COLO668 (cell line): Measurements from ENCODE around the gene ACOX2.
A peak's percentile ranks its signal among the peaks of the same experiment; 100 is the strongest.

Experiments used
- DNase-seq: peaks from one replicate; lab custom pipeline; 2025; ENCODE audit not compliant: unreplicated experiment; lab: John Stamatoyannopoulos, UW

Gene ACOX2

DNA sequence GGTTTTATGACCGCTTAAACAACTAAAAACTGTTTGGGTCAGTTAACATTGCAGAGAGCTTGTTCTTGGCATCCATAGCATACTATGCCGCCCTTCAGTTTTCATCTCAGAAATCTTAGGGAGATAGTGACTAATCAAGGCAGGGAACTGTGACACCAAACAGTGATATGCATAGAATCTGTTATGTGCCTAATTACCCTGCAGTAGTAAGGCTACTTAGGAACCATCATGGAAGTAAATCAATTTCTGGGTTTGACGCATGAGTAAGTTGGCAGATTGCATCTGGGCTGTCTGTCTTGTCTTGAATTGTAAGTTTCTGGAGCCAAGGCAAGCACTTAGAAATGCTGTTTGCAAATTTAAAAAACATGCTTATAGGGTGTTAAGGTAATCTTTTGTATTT is 22.6 kb downstream of the ACOX2 start:
- no peak for DNase-seq

DNA sequence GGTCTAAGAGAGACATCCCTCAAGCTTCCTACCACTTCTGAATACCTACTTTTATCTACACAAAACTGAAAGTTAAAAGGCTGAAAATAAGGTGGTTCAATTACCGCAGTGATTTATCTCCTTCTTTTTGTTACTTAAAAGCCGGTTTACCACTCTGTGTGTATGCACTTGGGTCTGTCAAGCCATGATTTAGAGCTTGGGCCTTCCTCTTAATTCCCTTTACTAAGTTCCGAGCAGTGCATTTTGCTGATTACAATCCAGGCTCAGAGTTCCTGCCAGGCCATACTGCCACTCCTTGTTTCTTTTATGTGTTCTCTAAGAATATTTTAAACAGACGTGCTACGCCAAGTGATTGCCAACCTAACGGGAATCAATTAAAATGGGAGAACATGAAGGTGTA is 28.6 kb downstream of the ACOX2 start:
- DNase-seq, result no peak

DNA sequence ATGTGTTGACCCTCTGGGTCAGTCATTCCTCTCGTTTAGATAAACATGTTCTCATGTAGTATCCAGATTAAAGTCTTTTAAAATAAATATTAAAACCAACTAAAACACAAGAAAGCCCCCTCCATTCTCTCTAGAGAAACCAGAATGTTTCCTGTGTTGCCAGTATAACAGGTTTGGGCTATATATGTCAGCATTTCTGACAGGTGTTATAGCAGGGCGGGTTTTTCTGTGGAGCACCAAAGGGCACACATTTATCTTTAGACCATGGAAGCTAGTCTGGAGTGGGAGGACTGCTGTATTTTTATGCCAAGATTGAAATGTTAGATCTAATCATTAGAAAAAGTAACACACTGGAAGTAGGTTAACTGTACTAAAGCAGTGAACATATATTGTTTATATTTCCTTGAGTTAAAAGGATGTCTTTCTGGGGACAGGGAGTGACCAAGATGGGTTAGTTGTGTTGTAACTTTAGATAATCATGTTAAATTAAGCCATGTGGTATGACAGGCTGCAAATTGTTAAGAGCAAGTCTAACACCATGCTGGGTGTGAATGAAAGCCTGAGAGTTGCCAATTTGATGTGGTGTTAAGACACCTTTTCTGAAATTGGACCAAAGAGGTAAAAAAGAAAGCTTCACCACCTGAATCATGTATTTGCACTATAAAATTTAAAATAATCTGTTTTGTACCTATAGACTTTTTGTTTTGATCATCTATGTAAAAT is 29.5 kb downstream of the ACOX2 start:
- DNase-seq, result no peak

DNA sequence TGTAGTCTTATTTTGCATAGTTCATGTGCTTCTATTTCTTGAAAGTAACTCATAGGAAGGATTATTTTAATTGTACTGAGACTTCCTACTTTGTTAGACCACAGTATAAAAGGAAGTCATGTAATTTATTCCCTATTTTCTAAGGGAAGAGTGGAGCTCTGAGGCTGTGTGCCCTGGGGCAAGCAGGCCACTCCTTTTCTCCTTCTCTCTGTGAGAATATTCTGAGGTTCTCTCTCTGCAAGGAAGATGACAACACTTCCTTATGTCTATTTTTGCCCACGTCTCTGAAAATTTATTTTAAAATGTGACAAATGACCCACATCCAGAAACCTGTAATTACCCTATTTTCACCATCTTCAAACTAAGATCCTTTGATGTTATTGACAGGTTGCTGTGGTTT is 34.1 kb downstream of the ACOX2 start:
- no peak for DNase-seq

DNA sequence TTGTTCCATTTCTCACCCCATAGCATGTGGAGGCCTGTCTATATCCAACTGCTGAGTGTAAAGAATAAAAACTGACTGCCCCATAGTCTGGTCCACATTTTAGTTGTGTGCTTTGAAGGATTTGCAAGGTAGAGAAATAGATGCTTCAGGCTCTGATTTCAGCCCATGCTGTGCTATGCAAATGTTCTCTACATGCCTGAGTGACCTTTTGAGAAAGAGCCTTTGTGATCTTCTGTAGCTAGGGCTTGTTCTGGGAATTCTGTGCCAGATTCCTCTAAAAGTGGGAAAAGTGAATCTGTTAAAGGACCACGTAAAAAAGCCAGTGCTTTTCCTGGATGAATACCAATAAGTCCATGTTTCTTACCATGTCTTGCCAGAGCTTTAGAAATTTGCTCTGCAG is 39.9 kb downstream of the ACOX2 start:
- DNase-seq, result no peak

DNA sequence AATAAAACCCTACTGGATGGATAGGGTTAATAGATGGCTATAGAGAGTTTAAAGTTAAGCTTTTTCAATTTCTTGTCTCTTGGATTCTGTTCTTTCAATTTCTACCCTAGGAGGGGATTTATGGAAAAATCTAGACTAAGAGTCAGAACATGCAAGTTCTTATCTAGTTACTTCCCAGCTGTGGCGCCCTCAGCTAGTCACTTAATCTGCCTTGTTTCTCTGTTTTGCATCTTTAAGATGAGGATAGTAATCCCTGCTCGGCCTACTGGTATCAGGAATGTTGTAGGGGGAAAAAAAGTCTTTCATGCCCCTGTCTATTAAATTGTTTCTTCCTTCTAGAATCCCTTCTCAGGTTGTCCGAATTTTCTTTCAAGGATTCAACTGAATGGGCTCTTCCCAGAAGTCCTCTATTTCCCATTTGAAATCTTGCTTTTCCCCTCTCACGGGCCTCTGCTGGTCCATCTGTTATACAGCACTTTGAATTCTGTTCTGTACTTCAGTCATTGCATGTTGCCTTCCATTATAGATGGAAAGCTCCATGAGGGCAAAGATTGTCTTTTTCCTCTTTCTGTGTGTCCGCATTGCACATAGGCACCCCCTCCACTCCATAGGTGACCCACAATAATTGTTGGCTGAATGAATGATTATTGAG is 40.7 kb downstream of the ACOX2 start:
- no peak for DNase-seq

DNA sequence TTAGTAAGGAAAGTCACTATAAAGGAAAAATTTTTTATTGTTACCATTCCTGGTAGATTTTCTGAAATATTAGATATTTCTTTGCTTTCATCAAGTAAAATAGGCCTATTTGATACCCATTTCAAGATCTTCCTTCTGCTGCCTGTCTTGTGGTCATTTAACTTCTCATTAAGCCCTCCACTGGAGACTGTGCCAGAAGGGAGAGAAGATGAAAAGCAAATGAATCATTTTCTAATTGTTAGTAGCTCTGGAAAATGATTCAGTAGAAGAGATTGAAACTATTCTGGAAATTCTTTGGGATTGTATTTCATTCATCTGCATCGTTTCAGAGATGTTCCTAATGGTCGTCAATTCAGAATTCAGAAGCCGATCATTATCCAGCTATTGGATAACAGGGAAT is 41.9 kb downstream of the ACOX2 start:
- no peak for DNase-seq

DNA sequence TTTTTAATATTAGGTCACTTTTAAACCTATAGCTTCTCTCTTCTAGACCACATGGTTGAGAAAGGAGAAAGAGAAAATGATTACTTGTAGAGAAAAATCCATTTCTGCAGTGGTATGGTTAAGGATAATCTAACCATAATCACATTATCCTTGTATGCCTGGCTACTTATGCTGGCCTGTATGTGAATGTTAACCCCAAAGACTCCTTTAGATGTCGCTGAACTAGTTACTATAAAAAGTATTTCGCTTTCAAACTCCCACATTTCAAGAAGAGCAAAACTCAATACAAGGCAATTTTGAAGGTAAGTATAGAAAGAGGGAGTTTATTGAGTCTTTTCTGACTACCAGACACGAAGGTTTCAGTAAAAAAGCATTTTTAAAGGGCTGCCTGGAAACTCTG is 42.9 kb downstream of the ACOX2 start:
- no peak for DNase-seq

DNA sequence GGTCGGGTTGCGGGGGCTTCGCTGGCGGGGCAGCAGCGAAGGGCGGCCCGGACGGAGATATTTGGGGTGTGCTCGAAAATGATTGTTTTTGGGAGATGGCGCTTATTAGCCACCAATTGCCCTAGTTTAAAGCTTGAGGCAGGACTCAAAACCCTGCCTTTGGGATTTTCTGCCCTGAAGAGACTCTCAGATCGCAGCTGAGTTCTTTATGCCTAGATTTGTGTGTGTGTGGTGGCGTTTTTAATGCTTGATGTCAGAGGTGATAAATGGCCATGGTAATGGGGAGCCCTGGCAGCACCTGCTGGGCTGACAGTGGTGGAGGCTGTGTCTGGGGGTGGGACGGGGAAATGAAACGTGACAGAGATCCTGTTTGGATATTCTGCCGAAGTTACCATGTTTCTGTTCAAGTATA is 44.5 kb downstream of the ACOX2 start:
- DNase-seq, result peak; percentile 39

DNA sequence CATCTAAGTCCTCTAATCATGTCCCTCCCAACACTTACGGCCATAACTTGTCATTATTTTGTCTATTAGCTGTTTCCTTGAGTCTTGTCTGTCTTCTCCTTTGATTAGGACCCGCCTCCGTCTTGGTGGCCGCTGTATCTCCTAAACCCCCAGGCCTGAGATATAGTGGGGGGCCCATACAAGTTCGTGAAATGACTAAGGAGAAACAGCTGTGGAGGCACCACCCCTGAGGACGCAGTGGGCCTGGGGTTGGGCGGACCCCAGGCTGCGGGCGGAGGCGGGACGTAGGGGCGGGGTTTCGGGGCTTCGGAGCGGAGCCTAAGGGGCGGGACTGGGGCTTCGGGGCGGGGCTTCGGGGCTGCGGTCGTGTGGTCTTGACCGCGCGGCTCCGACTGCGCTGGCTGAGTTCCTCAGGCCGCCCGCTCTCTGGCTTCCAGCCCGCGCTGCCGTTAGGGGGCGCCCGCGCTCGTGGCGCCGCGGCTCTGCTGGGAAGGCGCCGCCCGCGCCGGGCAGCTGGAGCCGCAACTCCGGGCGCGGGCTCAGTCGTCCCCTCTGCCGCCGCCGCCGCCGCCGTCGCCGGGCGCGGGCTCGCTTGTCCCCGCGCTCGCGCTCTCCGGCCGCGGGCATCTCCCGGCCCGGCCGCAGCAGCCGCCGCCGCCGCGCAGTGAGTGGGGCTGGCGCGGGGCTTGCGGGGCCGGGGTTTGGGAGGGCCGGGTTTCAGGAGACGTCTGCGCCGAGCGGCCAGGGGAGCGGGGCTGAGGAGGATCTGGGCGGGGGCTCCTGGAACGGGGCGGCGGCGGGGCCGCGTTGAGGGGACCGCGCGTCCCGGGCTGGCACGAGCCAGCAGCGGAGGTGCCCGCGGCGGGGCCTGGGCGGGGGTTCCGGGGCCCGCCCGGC is 45.2 kb downstream of the ACOX2 start, which contains the start of gene KCTD6:
Gene KCTD6 (plus strand): TSS at position 591 of the 897 bp plus-strand sequence. CDS start 6,660 bp downstream, outside the sequence.
- DNase-seq, result peak; percentile 90

DNA sequence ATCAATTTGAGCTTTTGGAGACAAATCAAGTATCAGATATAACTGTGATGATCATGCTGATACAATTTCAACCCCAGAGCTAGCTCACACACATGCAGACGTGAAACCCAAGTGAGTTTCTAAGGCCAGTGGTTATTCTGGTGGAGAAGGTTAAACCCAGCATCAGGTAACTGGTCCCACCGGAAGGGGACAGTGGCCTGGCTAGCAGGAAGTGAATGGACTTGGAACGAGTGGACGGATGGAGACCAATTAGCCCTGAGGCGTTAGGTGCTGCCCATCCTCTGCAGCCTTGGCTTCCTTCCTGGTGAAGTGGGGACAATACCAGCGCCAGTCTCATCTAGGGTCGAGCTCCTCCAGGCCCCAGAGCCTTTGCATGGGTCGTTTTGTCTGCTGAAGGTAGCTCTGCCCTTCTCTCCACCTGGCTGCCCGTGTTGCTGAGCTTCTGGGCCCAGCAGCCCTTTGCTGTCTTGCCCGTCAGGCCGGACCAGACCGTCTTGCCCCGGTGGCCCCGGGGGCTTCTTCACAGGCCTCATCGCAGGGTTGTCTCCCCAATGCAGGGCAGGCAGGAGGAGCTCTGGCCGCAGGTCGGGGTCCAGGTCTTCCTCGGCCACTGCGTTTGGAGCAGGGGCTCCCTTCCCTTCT is 46.0 kb downstream of the ACOX2 start:
- no peak for DNase-seq

DNA sequence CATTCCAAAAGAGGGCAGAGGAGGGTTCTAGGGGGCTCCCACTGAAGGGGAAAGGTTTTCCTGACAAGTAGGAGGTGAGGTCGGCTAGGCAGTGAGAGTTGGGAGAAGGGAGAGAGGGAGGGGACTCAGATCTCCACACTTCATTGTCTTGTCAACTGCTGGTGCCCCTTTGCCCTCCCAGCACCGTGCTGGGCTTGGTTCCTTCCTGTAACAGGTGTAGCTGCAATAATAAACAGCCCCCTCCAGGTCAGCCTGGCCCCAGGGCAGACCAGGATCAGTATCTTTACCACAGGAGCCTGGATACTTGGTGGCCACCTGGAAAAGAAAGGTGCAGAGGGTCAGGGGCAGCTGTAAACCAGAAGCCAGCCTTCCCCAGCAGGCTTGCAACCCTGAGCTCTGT is 48.0 kb downstream of the ACOX2 start:
- no peak for DNase-seq

DNA sequence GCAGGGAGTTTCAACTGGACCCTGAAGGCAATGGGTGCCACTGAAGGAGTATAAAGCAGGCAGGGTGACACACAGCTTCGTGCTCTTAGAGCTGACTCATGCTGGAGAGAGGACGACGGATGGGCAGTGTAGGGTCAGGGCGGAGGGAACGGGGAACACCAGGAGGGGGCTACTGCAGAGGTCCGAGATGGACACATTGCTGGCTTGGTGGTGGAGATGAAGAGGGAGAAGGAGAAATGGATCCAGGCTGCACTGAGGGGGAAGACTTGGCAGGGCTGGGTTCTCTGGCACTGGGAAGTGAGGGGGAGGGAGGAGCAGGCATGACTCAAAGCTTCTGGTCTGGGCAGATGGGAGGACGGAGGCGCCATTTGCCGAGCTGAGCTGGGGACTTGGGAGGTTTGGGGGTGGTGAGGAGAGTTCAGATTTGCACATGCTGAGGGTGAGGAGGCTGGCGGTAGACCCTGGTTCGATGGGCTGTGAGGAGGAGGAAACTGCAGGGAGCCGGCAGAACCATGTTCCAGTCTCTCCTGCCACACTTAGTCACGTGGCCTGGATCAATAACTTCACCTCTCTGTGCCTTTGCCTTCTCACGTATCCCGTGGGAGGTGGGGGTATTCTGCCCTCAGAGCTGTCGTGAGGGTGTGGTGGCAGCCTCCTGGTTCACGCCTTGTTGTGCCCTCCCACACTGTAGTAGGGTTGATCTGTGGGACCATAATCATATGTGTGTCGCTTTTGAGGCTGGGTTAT is 49.7 kb downstream of the ACOX2 start:
- no peak for DNase-seq

DNA sequence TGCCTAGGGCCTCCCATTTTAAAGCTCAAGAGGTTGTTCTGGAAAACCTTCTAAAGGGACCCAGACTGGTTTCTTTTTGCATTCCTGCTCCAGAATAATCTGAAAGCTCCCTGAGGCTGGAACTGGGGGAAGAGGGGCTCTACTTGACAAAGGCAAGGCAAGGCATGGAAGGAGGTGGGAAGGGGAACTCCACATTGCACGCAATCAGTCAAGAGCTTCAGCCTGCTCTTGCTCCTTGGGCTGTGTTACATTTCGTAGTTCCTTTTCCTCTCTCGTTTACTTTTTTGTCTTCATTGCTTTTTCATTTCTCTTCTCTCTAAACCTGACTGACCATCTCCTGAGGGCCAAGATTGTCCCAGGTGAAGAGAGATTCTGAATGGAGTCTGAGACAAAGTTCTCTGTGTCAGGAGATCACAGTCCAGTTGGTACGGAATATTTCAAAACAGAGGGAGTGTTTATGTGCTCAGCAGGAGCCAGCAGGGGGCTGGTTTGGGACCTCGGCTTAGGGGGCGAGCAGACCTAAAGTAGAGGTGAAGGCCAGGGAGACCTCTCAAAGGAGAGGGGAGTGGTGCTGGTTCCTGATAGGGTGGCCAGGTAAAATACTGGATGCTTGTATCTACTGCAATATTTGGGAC is 51.1 kb downstream of the ACOX2 start:
- DNase-seq, result no peak

DNA sequence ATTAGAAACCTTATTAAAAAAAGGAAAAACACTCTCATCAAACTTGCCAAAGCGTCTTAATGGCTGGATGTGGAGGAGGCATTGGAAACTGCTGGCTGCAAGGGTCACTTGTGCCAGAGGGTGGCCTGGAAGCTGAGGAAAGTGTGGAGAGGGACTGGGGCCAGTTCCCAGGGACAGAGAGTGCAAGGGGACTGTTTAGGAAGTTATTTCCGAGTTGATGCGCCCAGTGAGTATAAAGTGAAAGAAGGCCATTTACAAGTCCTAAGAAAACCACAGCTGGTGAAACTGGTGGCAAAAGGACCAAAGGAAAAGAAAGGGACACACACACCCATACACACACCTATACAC is 52.3 kb downstream of the ACOX2 start:
- DNase-seq, result no peak

DNA sequence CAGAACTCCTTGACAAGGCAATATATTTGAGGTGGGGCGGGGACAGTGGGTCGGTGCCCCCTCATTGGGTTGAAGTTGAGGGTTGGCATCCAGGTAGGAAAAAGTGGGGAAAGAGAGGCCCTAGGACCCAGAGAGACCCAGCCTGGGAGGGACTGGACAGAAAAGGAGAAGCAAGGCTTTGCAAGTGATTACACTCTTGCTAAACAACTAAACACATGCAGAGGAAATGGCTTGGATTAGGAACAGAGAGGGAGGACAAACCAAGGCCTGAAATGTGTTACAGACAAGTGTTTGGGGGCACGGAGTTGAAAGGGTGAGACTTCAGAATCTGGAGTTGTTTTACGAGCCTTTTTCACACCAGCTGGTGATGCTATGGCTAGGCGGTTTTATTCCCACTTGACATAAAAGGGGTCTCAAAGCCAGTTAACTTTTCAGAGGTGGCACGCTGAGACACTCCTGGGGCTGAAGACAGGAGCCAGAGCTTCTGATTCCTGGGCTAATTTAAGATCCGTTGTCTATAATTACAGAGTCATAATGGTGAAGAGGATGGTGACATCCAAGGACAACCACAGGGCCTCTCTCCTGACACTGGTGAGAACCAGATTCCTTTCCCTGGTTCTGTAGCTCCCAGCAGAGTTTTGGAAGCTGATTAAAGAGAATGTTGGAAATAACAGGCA is 52.8 kb downstream of the ACOX2 start:
- DNase-seq, result no peak

DNA sequence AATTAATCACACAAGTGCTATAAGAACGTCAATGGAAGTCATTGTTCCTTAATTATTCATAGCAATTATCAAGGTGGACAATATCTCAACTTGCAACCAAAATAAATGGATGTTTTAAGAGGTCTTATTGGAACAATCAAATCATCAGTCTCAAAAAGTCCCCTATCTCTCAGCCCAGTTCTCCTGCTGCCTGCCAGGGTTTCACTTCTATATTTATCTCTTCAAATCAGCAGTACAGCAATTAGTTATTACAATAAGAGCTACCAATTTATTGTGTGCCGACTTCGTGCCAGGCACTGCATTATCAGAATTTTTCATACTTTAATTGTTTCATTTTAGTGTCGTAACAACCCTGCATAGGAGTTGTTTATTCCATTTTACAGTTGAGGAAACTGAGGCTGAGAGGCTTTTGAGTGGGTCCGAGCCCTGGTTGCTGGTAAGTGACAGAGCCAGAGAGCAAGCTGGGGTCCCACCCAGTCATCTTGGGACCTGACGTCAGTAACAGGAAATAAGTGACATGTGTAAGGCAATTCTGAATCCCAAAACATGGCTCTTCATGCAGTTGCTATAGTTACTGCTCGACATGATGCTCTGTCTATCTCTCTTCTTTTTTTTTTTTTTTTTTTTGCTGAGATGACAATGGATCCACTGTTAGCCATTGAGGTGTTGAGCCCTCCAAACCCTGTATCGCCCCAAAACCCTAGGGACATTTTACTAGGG is 53.9 kb downstream of the ACOX2 start:
- DNase-seq, result no peak

DNA sequence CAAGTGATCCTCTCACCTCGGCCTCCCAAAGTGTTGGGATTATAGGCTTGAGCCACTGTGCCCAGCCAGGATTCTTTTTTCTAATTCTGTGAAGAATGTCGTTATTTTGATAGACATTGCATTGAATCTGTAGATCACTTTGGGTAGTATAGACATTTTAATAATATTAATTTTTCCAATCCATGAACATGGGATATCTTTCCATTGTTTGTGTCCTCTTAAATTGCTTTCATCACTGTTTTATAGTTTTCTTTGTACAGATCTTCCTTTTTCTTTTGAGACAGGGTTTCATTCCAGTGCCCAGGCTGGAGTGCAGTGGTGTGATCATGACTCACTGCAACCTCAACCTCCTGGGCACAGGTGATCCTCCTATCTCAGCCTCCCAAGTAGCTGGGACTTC is 56.7 kb downstream of the ACOX2 start:
- no peak for DNase-seq

DNA sequence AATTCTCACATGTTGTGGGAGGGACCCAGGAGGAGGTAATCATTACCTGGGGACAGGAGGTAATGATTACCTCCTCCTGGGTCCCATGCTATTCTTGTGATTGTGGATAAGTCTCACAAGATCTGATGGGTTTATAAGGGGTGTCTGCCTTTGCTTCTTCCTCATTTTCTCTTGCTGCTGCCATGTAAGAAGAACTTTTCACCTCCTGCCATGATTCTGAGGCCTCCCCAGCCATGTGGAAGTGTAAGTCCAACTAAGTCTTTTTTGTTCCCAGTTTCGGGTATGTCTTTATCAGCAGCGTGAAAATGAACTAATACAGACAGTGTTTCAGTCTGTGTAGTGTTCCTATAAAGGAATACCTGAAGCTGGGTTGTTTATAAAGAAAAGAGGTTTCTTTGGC is 58.2 kb downstream of the ACOX2 start:
- DNase-seq, result no peak
